GM19193 (cell line): ENCODE results near the gene VAPB.
A peak's percentile ranks its signal among the peaks of the same experiment; 100 is the strongest.

ENCODE experiments used
- POLR2A ChIP-seq: IDR thresholded peaks from 4 replicates; pipeline ENCODE4 v1.6.1; 2011; ENCODE audit not compliant: insufficient read depth, insufficient read length; ENCODE audit errors: extremely low read depth

VAPB gene

DNA sequence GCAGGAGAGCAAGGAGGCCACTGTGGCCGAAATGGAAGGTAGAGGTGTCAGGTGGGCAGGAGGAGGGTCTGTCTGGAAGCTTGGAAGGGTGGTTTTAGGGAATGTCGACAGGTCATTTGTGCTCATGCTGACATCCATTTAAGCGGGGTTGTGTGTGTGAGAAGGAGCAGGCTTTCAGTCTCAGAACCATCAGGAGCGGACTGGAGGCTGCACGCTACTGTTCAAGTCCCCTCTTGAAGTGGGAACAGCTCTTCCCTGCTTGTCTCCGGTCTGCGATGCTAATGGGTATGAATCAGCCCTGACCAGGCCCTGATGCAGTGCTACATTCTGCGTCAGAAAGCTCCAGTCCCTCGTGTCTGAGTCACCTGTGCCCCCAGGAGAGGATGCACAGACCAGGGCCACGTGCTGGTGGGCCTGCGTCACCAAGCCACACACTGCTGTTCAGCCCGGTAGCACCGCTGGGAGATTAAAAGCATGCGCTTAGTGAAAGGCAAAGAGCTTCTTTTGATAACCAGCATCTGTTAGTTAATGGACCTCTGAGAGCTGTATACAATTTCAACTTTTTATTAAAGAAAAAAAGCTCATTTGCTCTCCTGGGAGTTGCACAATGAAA lies 68.2 kb downstream of the VAPB start:
- TF ChIP-seq POLR2A, result no peak

DNA sequence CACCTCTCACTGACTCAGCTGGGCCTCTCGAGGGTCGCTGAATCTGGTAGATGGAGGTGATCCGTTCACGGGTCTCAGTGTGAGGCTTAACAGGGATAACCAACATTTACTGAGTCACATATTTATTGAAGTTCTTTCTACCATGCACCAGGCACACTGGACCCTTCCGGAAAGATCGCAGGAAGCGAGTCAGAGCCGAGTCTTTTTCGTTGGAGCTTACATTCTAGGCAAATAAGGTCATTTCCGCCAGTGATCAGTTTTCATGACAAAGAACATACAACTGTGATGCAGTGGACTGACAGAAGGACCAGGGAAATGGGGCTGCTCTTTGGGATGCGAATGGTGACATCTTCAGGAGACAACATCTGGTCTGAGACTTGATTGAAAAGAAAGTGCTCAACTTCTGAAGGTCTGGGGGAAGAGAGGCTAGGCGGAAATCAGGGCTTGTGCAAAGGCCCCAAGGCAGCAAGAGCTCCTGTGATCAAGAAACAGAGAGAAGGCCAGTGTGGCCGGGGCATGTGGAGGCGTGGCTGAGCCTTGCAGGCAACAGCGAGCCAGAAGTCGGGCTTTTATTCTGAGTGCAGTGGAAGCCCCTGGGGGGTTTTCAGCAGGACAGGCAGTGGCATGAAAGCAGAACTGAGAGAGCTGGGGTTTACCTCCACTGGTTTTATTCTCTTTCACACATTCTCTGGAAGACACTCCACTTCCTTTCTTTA lies 69.5 kb downstream of the VAPB start:
- TF ChIP-seq POLR2A, result peak; percentile 4

- TF ChIP-seq POLR2A, result no peak
These were observed 70.2 kb downstream of the VAPB start for GRCh38 chr20:58459058-58459750.

DNA sequence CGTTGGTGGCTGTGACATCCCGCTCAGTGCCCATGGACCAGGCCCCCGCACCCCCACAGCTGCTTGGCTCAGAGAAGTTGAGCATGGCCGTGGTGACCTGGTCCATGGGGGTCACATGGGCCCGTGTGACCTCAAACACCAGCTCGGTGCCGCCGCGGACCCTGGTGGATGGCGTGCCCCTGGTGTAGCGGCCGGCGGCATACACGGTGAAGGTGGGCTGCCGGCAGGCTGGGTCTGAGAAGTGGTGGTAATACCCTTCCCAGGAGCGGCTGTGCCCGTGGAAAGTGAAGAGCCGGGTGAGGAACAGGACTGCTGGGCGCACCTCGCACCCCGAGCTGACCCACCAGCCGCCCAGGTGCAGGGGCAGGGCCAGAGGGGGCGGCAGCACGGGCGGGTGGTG lies 72.1 kb downstream of the VAPB start:
- TF ChIP-seq POLR2A, result no peak

DNA sequence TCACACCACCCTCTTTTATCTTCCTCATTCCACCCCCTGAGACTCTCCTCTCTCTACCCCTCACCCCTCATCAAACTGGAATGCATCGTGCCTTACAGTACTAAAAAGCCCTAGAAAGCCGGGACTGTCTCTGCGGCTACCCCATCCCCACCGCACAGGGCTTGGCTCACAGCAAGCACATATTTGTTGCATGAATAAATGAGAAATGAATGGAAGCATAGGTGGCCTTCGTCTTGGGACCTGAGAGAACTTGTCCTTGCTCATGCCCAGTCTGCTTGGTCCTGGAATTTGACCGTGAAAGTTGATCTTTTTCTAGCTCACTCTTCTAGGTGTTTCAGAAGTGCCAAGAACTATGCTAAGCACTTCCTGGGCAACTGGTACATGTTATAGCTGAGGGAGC lies 72.9 kb downstream of the VAPB start:
- TF ChIP-seq POLR2A, result no peak

DNA sequence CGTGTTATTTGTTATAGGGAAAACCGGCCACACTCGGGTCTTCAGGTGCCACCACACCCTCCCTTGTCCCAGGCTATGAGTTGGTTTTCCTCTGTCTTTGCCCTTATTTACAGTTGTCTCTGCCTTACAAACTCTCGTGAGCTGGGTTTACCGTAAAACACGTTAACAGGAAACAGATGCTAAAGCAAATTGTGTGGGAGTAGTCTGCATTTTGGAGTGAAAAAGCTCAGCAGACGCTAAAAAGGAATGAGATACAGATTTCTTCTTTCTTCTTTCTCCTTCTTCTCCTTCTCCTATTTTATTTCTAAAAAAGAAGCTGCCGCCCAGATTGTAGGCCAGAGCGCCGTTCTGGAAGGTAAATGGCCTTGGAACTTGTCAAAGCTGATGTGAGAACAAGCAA lies 74.2 kb downstream of the VAPB start:
- no peak for TF ChIP-seq POLR2A

DNA sequence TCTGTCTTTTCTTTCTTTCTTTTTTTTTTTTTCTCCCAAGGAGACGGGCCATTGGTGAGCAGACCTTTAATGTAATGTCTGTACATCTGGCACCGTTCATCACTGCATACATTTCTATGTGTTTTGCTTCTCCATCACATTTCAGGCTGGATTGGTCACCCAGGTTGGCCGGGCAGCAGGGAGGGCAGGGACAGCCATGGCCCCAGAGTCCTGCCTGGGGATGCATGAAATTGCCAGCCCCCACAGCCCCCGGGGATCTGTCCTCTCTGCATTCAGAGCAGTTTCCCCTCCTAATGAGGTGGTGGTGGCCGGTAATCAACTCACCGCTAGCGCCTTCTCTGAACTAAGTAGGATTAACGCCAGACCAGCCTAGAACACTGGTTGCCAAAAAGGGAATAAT lies 75.8 kb downstream of the VAPB start:
- no peak for TF ChIP-seq POLR2A

DNA sequence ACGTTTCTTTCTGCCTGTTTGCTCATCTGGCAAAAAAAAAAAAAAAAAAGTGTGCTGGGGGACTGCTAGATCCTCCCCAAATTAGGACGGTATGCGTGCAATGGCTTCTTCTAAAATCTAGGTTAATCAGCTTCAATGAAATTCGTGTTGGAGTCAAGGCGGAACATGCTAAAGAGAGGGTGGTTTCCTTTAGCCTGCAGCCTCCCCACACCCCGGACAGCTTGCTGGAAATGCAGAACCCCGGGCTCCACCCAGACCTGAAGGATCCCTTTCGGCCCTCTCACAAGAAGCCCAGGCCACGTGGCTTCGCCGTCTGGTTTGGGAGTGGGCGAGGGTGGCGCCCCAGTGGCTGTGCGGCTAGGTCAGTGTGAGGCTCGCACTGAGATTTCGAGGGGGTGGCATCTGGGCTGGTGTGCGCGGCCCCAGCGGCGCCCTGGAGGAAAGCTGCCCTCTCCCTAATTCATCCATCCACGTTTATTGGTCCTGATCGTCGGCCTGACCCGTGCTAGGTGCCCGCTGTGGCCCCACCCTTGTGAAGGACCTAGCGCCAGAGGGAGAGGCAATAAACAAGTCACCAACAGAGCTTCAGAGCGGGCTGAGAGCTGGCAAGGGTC lies 77.2 kb downstream of the VAPB start:
- no peak for TF ChIP-seq POLR2A

- TF ChIP-seq POLR2A, result no peak
These were observed 77.9 kb downstream of the VAPB start for GRCh38 chr20:58466729-58467571.

DNA sequence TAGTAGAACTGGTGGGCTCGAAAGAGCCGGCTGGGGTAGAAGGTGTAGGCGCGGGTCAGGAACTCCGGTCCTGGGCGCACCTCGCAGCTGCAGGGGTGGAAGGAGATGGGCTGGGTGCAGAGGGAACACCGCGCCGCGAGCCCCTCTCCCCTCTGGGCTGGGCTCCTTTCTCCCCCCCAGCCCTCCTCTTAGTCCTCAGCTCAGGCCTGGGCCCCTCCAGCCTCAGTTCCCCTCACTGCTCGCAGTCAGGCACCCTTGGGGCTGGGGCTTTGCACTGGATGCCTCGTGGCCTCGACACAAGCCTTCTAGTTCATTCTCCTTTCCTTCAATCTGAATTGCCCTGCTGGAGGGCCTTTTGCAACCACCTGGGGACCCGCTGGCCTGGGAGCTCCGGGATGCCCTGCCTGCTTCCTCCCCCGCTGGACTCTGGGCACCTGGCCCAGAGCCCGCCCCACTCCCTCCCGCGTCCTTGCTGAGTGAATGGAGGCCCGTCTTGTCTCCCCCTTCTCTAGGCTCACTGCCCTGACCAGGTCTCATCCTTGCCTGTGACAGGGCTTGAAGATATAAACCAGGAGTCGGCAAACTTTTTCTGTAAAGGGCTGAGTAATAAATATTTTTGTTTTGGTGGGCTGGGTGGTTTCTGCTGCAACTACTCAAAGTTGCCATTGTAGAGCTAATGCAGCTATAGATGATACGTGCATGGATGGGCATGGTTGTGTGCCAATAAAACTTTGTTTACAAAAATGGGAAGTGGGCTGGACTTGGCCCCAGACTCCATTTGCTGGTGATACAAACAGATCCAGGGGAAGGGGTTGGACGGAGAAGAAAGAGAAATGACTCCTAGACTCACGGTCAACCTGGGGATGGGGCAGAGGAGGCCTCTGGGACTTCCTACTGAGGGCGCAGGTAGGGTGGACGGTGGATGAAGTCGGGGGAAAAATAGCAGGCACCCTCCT lies 78.8 kb downstream of the VAPB start:
- TF ChIP-seq POLR2A, result no peak

DNA sequence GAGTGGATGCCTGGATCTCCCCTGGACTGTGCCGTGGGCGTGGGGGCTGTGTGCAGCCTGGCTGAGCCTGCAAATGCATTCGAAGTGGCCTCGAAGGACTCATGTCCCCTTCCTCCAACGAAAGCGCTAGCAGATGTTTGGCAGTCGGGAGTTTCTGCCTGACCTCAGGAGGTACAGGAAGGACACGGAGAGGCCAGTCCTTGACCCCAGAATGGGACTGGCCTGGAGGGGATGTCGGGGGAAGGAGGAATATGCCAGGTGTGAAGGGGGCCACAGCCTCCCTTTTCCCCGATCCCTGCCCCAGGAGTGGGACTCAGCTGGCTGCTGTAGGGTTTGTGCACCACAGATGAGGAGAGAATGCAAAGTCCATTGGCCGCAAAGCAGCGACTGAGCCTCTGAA lies 80.6 kb downstream of the VAPB start:
- no peak for TF ChIP-seq POLR2A

GRCh38 chr20:58470336-58471192 lies 81.5 kb downstream of the VAPB start:
- no peak for TF ChIP-seq POLR2A
